ENCODE measurements around the gene TCF7L2.

DNA sequence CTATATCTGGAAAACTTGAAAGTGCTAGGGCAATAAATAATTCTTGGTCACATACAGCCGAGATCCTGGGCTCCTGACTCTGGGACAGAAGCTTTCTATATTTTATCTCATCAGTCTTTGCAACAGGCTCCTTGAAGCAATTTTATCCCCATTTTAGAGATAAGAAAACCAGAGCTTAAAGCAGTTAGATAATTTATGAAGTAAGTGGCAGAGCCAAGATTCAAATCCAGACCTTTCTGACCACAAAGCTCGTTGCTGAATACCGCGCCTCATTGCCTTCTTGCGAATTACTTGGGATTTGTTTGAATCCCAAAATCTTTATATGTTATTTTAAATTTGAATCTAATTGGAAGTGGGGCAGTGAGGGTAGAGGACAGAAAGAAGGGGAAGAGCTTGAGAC is 106.0 kb downstream of the TCF7L2 start:
- TF ChIP-seq, protein P1, sequence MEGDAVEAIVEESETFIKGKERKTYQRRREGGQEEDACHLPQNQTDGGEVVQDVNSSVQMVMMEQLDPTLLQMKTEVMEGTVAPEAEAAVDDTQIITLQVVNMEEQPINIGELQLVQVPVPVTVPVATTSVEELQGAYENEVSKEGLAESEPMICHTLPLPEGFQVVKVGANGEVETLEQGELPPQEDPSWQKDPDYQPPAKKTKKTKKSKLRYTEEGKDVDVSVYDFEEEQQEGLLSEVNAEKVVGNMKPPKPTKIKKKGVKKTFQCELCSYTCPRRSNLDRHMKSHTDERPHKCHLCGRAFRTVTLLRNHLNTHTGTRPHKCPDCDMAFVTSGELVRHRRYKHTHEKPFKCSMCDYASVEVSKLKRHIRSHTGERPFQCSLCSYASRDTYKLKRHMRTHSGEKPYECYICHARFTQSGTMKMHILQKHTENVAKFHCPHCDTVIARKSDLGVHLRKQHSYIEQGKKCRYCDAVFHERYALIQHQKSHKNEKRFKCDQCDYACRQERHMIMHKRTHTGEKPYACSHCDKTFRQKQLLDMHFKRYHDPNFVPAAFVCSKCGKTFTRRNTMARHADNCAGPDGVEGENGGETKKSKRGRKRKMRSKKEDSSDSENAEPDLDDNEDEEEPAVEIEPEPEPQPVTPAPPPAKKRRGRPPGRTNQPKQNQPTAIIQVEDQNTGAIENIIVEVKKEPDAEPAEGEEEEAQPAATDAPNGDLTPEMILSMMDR (conservative IDR thresholded peaks at IDR 0.05), result no peak
- TF ChIP-seq EZH2 (IDR thresholded peaks at IDR 0.05; ENCODE audit: low read depth), result no peak
